Activated naive CD8-positive, alpha-beta T cell treated with anti-CD3 and anti-CD28 coated beads, Interleukin-2, amount 50 U/mL, for 24 hours (primary cell): Measurements from ENCODE around the gene SALL1.

ENCODE experiments used
- ATAC-seq: fragments of 150-1000 bp; cut with Tn5 transposase; one replicate; pipeline ENCODE4 v1.10.0; 2021
- DNase-seq: peaks from one replicate; pipeline ENCODE4 v3.0.0; 2021
- H3K27ac Mint-ChIP-seq: one replicate; pipeline ENCODE4 v1.8.0; 2021; ENCODE audit warnings: mild to moderate bottlenecking, mixed read lengths
- H3K27me3 Mint-ChIP-seq: one replicate; pipeline ENCODE4 v1.8.0; 2021; ENCODE audit warnings: mixed read lengths
- H3K36me3 Mint-ChIP-seq: one replicate; pipeline ENCODE4 v1.8.0; 2021; ENCODE audit warnings: low read depth, mixed read lengths
- H3K4me1 Mint-ChIP-seq: one replicate; pipeline ENCODE4 v1.8.0; 2021; ENCODE audit warnings: mixed read lengths
- H3K4me3 Mint-ChIP-seq: one replicate; pipeline ENCODE4 v1.8.0; 2021; ENCODE audit warnings: mild to moderate bottlenecking, moderate library complexity, mixed read lengths
- H3K9me3 Mint-ChIP-seq: one replicate; pipeline ENCODE4 v1.8.0; 2021; ENCODE audit warnings: mixed read lengths

The SALL1 gene

GRCh38 chr16:51151961-51152663 is 1.0 kb upstream of the SALL1 start:
- no peak for DNase-seq
- no peak overlapping the region for H3K4me3 Mint-ChIP-seq
- H3K27me3 Mint-ChIP-seq, result peaks cover 69% of the 10 kb centered on the region
- H3K9me3 Mint-ChIP-seq, result peaks cover 5% of the 10 kb centered on the region
- H3K4me1 Mint-ChIP-seq, result peaks cover 10% of the 10 kb centered on the region
- no peak for ATAC-seq
- H3K27ac Mint-ChIP-seq, result no peak overlapping the region
- H3K36me3 Mint-ChIP-seq, result peaks cover 6% of the 10 kb centered on the region

- no peak overlapping the region for H3K4me3 Mint-ChIP-seq
- ATAC-seq (no peak), DNase-seq (no peak)
- H3K27me3 Mint-ChIP-seq, result peaks cover 70% of the 10 kb centered on the region
- peaks cover 5% of the 10 kb centered on the region for H3K9me3 Mint-ChIP-seq
- H3K36me3 Mint-ChIP-seq, result peaks cover 6% of the 10 kb centered on the region
- H3K4me1 Mint-ChIP-seq, result peaks cover 10% of the 10 kb centered on the region
- H3K27ac Mint-ChIP-seq, result no peak overlapping the region
These were observed 428 bp upstream of the SALL1 start for GRCh38 chr16:51151435-51151960.

GRCh38 chr16:51150165-51150887 is 744 bp downstream of the SALL1 start:
- no peak for DNase-seq
- H3K4me1 Mint-ChIP-seq, result peaks cover 10% of the 10 kb centered on the region
- peaks cover 5% of the 10 kb centered on the region for H3K9me3 Mint-ChIP-seq

GRCh38 chr16:51149721-51150164 is 1.3 kb downstream of the SALL1 start:
- Mint-ChIP-seq H3K27me3 (peaks cover 72% of the 10 kb centered on the region), H3K9me3 (peaks cover 5% of the 10 kb centered on the region), H3K4me3 (no peak overlapping the region), H3K36me3 (peaks cover 6% of the 10 kb centered on the region), H3K27ac (no peak overlapping the region), H3K4me1 (peaks cover 10% of the 10 kb centered on the region)
- ATAC-seq, result no peak
- no peak for DNase-seq

More at GRCh38 chr16:51150165-51150887, 744 bp downstream of the SALL1 start:
- Mint-ChIP-seq H3K36me3 (peaks cover 6% of the 10 kb centered on the region), H3K27ac (no peak overlapping the region), H3K27me3 (peaks cover 75% of the 10 kb centered on the region), H3K4me3 (no peak overlapping the region)
- ATAC-seq, result no peak

- Mint-ChIP-seq H3K27ac (no peak overlapping the region), H3K4me1 (peaks cover 10% of the 10 kb centered on the region), H3K27me3 (peaks cover 69% of the 10 kb centered on the region), H3K4me3 (no peak overlapping the region), H3K9me3 (peaks cover 5% of the 10 kb centered on the region), H3K36me3 (peaks cover 6% of the 10 kb centered on the region)
- no peak for DNase-seq
- ATAC-seq, result no peak
These were observed 1.8 kb downstream of the SALL1 start for GRCh38 chr16:51149251-51149661.

GRCh38 chr16:51148678-51149228 is 2.3 kb downstream of the SALL1 start:
- Mint-ChIP-seq H3K4me1 (peaks cover 10% of the 10 kb centered on the region), H3K4me3 (no peak overlapping the region)
- no peak for ATAC-seq

GRCh38 chr16:51147776-51148677 is 3.0 kb downstream of the SALL1 start:
- DNase-seq (no peak), ATAC-seq (no peak)
- Mint-ChIP-seq H3K4me1 (peaks cover 4% of the 10 kb centered on the region), H3K27me3 (peaks cover 57% of the 10 kb centered on the region), H3K27ac (no peak overlapping the region), H3K36me3 (no peaks in the 10 kb centered on the region), H3K4me3 (no peak overlapping the region), H3K9me3 (no peaks in the 10 kb centered on the region)

More at GRCh38 chr16:51148678-51149228, 2.3 kb downstream of the SALL1 start:
- Mint-ChIP-seq H3K9me3 (peaks cover 5% of the 10 kb centered on the region), H3K27me3 (peaks cover 64% of the 10 kb centered on the region), H3K27ac (no peak overlapping the region), H3K36me3 (peaks cover 6% of the 10 kb centered on the region)
- no peak for DNase-seq

- Mint-ChIP-seq H3K9me3 (no peaks in the 10 kb centered on the region), H3K4me1 (peaks cover 3% of the 10 kb centered on the region), H3K27me3 (peaks cover 51% of the 10 kb centered on the region), H3K4me3 (no peak overlapping the region), H3K27ac (no peak overlapping the region), H3K36me3 (no peaks in the 10 kb centered on the region)
- no peak for ATAC-seq
- DNase-seq, result no peak
These were observed 4.7 kb downstream of the SALL1 start for GRCh38 chr16:51146256-51146924.

- H3K4me1 Mint-ChIP-seq, result no peaks in the 10 kb centered on the region
- DNase-seq, result no peak
- no peak overlapping the region for H3K27ac Mint-ChIP-seq
- no peaks in the 10 kb centered on the region for H3K9me3 Mint-ChIP-seq
- peaks cover 37% of the 10 kb centered on the region for H3K27me3 Mint-ChIP-seq
- no peak for ATAC-seq
- no peak overlapping the region for H3K4me3 Mint-ChIP-seq
- no peaks in the 10 kb centered on the region for H3K36me3 Mint-ChIP-seq
These were observed 6.9 kb downstream of the SALL1 start for GRCh38 chr16:51144203-51144602.

GRCh38 chr16:51143196-51143977 is 7.7 kb downstream of the SALL1 start:
- ATAC-seq (no peak), DNase-seq (no peak)
- Mint-ChIP-seq H3K4me1 (no peaks in the 10 kb centered on the region), H3K36me3 (no peaks in the 10 kb centered on the region), H3K9me3 (peaks cover 4% of the 10 kb centered on the region), H3K4me3 (no peak overlapping the region), H3K27me3 (peaks cover 29% of the 10 kb centered on the region), H3K27ac (no peak overlapping the region)

- Mint-ChIP-seq H3K36me3 (no peaks in the 10 kb centered on the region), H3K27ac (no peak overlapping the region), H3K4me3 (no peak overlapping the region), H3K9me3 (peaks cover 4% of the 10 kb centered on the region), H3K27me3 (peaks cover 14% of the 10 kb centered on the region), H3K4me1 (no peaks in the 10 kb centered on the region)
- DNase-seq (no peak), ATAC-seq (no peak)
These were observed 9.5 kb downstream of the SALL1 start for GRCh38 chr16:51141541-51141940.

GRCh38 chr16:51141106-51141505 is 10.0 kb downstream of the SALL1 start:
- no peaks in the 10 kb centered on the region for H3K36me3 Mint-ChIP-seq
- no peaks in the 10 kb centered on the region for H3K4me1 Mint-ChIP-seq
- H3K27me3 Mint-ChIP-seq, result peaks cover 10% of the 10 kb centered on the region
- H3K27ac Mint-ChIP-seq, result no peak overlapping the region
- ATAC-seq, result no peak
- H3K4me3 Mint-ChIP-seq, result no peak overlapping the region
- no peak for DNase-seq
- peaks cover 4% of the 10 kb centered on the region for H3K9me3 Mint-ChIP-seq

GRCh38 chr16:51140112-51140511 is 11.0 kb downstream of the SALL1 start:
- Mint-ChIP-seq H3K9me3 (peaks cover 4% of the 10 kb centered on the region), H3K4me3 (no peak overlapping the region), H3K36me3 (no peaks in the 10 kb centered on the region), H3K27me3 (peaks cover 6% of the 10 kb centered on the region), H3K4me1 (no peaks in the 10 kb centered on the region), H3K27ac (no peak overlapping the region)
- no peak for ATAC-seq
- no peak for DNase-seq
